ENCODE data around the gene SLC15A3. TPM values are rescaled to one million over a fixed set of nuclear protein-coding genes. Genes with fewer than 3 reads are reported as not detected.
A peak's percentile ranks its signal among the peaks of the same experiment; 100 is the strongest.

The SLC15A3 gene
- total RNA-seq, 2 donors from 2014 or later = 3.3 to 19.4 TPM

DNA sequence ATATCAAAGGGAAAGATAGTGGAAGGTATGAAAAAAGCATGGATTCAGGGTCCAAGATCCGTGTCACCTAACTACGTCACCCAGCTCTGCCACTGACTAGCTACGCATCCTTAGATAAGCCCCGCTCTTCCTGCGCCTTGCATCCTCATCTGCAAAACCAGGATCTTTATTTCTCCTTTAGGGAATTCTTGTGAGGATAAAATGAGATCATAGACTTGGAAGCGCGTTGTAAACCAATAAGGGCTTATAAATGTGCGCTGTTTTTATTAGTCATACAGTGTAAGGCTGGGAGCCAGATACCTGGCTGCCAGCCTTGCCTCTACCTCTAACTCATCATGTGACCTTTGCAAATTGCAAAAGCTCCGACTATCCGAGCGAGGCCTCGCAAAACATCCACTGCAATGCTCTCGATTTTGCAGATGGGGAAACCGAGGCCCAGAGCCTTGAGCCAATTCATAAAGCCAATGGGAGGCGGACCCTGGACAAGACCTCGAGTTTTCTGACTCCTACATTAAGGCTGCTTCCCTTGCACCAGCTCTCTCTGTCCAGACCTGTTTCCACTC, 46.3 kb downstream of the SLC15A3 start:
- H3K4me3 ChIP-seq = peak overlapping the region; percentile 93
- peaks cover 0 to 20% of the 10 kb centered on the region in 2 donors for H3K36me3 ChIP-seq
- H3K27me3 ChIP-seq (replicated peaks; ENCODE audit: insufficient read depth) = no peaks in the 10 kb centered on the region
- intact Hi-C loops (cut with DNase I) = loop anchor here (5.0 kb wide), 1 partner anchor 222 kb away; no protein-coding TSS in a partner anchor
- peak; percentile 39 for DNase-seq (ENCODE audit: low spot score)
- 4% methylated on average over 16 of the region's 16 CpGs for WGBS
- TF ChIP-seq, protein P1, sequence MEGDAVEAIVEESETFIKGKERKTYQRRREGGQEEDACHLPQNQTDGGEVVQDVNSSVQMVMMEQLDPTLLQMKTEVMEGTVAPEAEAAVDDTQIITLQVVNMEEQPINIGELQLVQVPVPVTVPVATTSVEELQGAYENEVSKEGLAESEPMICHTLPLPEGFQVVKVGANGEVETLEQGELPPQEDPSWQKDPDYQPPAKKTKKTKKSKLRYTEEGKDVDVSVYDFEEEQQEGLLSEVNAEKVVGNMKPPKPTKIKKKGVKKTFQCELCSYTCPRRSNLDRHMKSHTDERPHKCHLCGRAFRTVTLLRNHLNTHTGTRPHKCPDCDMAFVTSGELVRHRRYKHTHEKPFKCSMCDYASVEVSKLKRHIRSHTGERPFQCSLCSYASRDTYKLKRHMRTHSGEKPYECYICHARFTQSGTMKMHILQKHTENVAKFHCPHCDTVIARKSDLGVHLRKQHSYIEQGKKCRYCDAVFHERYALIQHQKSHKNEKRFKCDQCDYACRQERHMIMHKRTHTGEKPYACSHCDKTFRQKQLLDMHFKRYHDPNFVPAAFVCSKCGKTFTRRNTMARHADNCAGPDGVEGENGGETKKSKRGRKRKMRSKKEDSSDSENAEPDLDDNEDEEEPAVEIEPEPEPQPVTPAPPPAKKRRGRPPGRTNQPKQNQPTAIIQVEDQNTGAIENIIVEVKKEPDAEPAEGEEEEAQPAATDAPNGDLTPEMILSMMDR (IDR thresholded peaks at IDR 0.05) = no peak
- TF ChIP-seq POLR2AphosphoS5 (IDR thresholded peaks at IDR 0.05) = peak; percentile 45
- H3K4me1 ChIP-seq (replicated peaks) = peaks cover 9% of the 10 kb centered on the region
- no peaks in the 10 kb centered on the region for H3K9me3 ChIP-seq
- H3K27ac ChIP-seq = peak overlapping the region; percentile 94 to 95

DNA sequence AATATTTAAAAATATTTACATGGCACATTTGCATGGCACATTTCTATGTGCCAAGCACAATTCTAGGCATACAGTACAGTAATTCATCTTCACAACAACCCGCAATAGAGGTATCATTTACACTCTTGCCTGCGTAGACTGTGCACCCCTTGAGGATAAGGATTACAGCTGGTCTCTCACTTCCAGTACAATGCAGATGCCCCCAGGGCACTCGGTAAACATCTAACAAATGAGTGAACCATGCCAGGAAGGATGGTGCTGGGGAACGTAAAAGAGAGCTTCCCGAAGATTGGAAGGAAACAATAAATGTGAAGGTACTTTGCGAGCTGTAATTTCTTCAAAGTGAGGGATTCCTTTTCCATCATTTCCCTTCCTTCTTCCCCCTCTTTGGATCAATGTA, 46.9 kb downstream of the SLC15A3 start:
- Histone ChIP-seq H3K4me1 (replicated peaks) (peaks cover 9% of the 10 kb centered on the region), H3K27ac (peak overlapping the region; percentile 94 to 95), H3K36me3 (peaks cover 0 to 25% of the 10 kb centered on the region in 2 donors), H3K4me3 (peak overlapping the region; percentile 93), H3K27me3 (replicated peaks; ENCODE audit: insufficient read depth) (no peaks in the 10 kb centered on the region), H3K9me3 (no peaks in the 10 kb centered on the region)
- TF ChIP-seq, protein P1 (IDR thresholded peaks at IDR 0.05) = no peak
- no peak for DNase-seq (ENCODE audit: low spot score)
- 21% methylated on average over 6 of the region's 6 CpGs for WGBS
- intact Hi-C loops (cut with DNase I) = loop anchor here (5.0 kb wide), 1 partner anchor 222 kb away; no protein-coding TSS in a partner anchor

DNA sequence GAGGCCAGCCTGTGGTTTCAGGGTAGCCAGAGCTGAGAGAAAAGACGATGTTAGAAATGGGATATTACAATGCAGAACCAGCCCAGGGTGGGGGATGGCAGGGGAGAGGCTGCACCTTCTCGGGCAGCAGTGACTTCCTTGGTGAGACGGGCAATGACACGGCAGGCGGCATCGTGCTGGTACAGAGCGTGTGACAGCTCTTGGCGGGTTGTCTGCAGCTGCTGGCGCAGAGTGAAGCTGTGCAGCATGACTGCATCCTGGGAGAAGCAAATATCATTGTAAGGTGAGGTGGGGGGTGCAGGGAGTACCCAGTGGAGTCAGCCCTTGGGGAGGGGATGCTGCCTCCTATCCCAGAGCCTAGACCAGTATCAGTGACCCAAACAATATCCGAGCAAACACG, 49.4 kb downstream of the SLC15A3 start:
- no peak overlapping the region for H3K27ac ChIP-seq
- 83% methylated on average over 11 of the region's 11 CpGs for WGBS
- no peaks in the 10 kb centered on the region for H3K27me3 ChIP-seq (replicated peaks; ENCODE audit: insufficient read depth)
- H3K9me3 ChIP-seq = no peaks in the 10 kb centered on the region
- H3K4me3 ChIP-seq = no peak overlapping the region
- intact Hi-C loops (cut with DNase I) = no loop called here
- peaks cover 9% of the 10 kb centered on the region for H3K4me1 ChIP-seq (replicated peaks)
- no peak for TF ChIP-seq POLR2A (IDR thresholded peaks at IDR 0.05)
- TF ChIP-seq, protein P1 (IDR thresholded peaks at IDR 0.05) = no peak
- no peak for DNase-seq (ENCODE audit: low spot score)
- peaks cover 12 to 39% of the 10 kb centered on the region in 2 donors for H3K36me3 ChIP-seq

GRCh38 chr11:60900673-60901404, 51.1 kb downstream of the SLC15A3 start:
- Histone ChIP-seq H3K36me3 (peaks cover 20 to 42% of the 10 kb centered on the region in 2 donors), H3K4me1 (replicated peaks) (peaks cover 9% of the 10 kb centered on the region), H3K27me3 (replicated peaks; ENCODE audit: insufficient read depth) (no peaks in the 10 kb centered on the region), H3K4me3 (no peak overlapping the region), H3K9me3 (no peaks in the 10 kb centered on the region), H3K27ac (no peak overlapping the region)
- DNase-seq (ENCODE audit: low spot score) = no peak
- whole genome bisulfite sequencing = 66% methylated on average over 13 of the region's 13 CpGs
- TF ChIP-seq, protein P1 (IDR thresholded peaks at IDR 0.05) = no peak
- no peak for TF ChIP-seq POLR2A (IDR thresholded peaks at IDR 0.05)
- no peak for TF ChIP-seq POLR2AphosphoS5 (IDR thresholded peaks at IDR 0.05)
- intact Hi-C loops (cut with DNase I) = no loop called here

GRCh38 chr11:60899977-60900376, 52.0 kb downstream of the SLC15A3 start:
- Histone ChIP-seq H3K9me3 (no peaks in the 10 kb centered on the region), H3K27ac (no peak overlapping the region), H3K4me1 (replicated peaks) (peaks cover 6% of the 10 kb centered on the region), H3K36me3 (peaks cover 21 to 42% of the 10 kb centered on the region in 2 donors), H3K4me3 (no peak overlapping the region), H3K27me3 (replicated peaks; ENCODE audit: insufficient read depth) (no peaks in the 10 kb centered on the region)
- intact Hi-C loops (cut with DNase I) = loop anchor here (1.0 to 5.0 kb wide), 2 partner anchors 69 to 123 kb away; no protein-coding TSS in a partner anchor
- TF ChIP-seq POLR2AphosphoS5 (IDR thresholded peaks at IDR 0.05) (no peak), POLR2A (IDR thresholded peaks at IDR 0.05) (no peak)
- TF ChIP-seq, protein P1 (IDR thresholded peaks at IDR 0.05) = no peak
- no peak for DNase-seq (ENCODE audit: low spot score)
- 76% methylated on average over 4 of the region's 4 CpGs for WGBS

Data from prostate gland (tissue), 2 donors.